GM21576 (cell line): ENCODE data around the gene RGS7.
"Not testable (repeated sequence)": the region's sequence is repeated elsewhere in the genome, so short reads cannot be mapped to it uniquely, and the experiment has no call there.

ENCODE experiments used
- ATAC-seq: cut with Tn5 transposase; IDR thresholded peaks from one replicate; pipeline ENCODE4 v1.9.1; 2021; ENCODE audit warnings: mild to moderate bottlenecking, moderate library complexity; ENCODE audit not compliant: unreplicated experiment

Gene RGS7

GRCh38 chr1:241215683-241216082 lies 141.3 kb downstream of the RGS7 start:
- ATAC-seq: no peak

- ATAC-seq: no peak
Measured at GRCh38 chr1:241215203-241215602, 141.8 kb downstream of the RGS7 start.

- ATAC-seq: no peak
Measured at GRCh38 chr1:241213139-241213538, 143.9 kb downstream of the RGS7 start.

- no peak for ATAC-seq
Measured at GRCh38 chr1:241212628-241213027, 144.4 kb downstream of the RGS7 start.

GRCh38 chr1:241208910-241209379 lies 148.1 kb downstream of the RGS7 start:
- no peak for ATAC-seq

- no peak for ATAC-seq
Measured at GRCh38 chr1:241203817-241204216, 153.2 kb downstream of the RGS7 start.

GRCh38 chr1:241202401-241202800 lies 154.6 kb downstream of the RGS7 start:
- ATAC-seq: no peak

- ATAC-seq: no peak
Measured at GRCh38 chr1:241186716-241187115, 170.3 kb downstream of the RGS7 start.

GRCh38 chr1:241181971-241182370 lies 175.0 kb downstream of the RGS7 start:
- ATAC-seq: no peak

- ATAC-seq: no peak
Measured at GRCh38 chr1:241181471-241181870, 175.5 kb downstream of the RGS7 start.

GRCh38 chr1:241180569-241180968 lies 176.4 kb downstream of the RGS7 start:
- ATAC-seq: no peak

GRCh38 chr1:241177660-241178059 lies 179.3 kb downstream of the RGS7 start:
- no peak for ATAC-seq

- no peak for ATAC-seq
Measured at GRCh38 chr1:241172486-241172885, 184.5 kb downstream of the RGS7 start.

GRCh38 chr1:241171991-241172390 lies 185.0 kb downstream of the RGS7 start:
- no peak for ATAC-seq

GRCh38 chr1:241167121-241167630 lies 189.8 kb downstream of the RGS7 start:
- no peak for ATAC-seq

- ATAC-seq: no peak
Measured at GRCh38 chr1:241166625-241167024, 190.4 kb downstream of the RGS7 start.

- ATAC-seq: not testable (repeated sequence)
Measured at GRCh38 chr1:241165256-241165655, 191.7 kb downstream of the RGS7 start.

GRCh38 chr1:241163363-241163762 lies 193.6 kb downstream of the RGS7 start:
- ATAC-seq: no peak

GRCh38 chr1:241161188-241161689 lies 195.8 kb downstream of the RGS7 start:
- ATAC-seq: no peak

- no peak for ATAC-seq
Measured at GRCh38 chr1:241157435-241157834, 199.6 kb downstream of the RGS7 start.

- no peak for ATAC-seq
Measured at GRCh38 chr1:241156231-241156965, 200.6 kb downstream of the RGS7 start.

- no peak for ATAC-seq
Measured at GRCh38 chr1:241145881-241146280, 211.1 kb downstream of the RGS7 start.
